HG03354 (cell line): Measurements from ENCODE around the gene CHCHD10.

Experiments
- ATAC-seq: cut with Tn5 transposase; IDR thresholded peaks from one replicate; pipeline ENCODE4 v1.9.1; 2021; ENCODE audit warnings: mild to moderate bottlenecking; ENCODE audit not compliant: unreplicated experiment, poor library complexity, severe bottlenecking

Gene CHCHD10

GRCh38 chr22:23789121-23789520 is 21.3 kb upstream of the CHCHD10 start:
- ATAC-seq, result no peak

- no peak for ATAC-seq
Measured at GRCh38 chr22:23787910-23788309, 20.1 kb upstream of the CHCHD10 start.

GRCh38 chr22:23787600-23787896 is 19.8 kb upstream of the CHCHD10 start:
- ATAC-seq, result peak; percentile 29

- ATAC-seq, result peak; percentile 75
Measured at GRCh38 chr22:23786752-23787599, 19.2 kb upstream of the CHCHD10 start, which contains the start of gene SMARCB1. TSS of gene SMARCB1 (plus strand) at chr22:23786966. CDS start at chr22:23787170, 204 bp downstream.

- no peak for ATAC-seq
Measured at GRCh38 chr22:23786261-23786710, 18.5 kb upstream of the CHCHD10 start.

GRCh38 chr22:23784215-23784732 is 16.5 kb upstream of the CHCHD10 start:
- ATAC-seq, result no peak

GRCh38 chr22:23783265-23784150 is 15.7 kb upstream of the CHCHD10 start:
- no peak for ATAC-seq

GRCh38 chr22:23782703-23783102 is 14.9 kb upstream of the CHCHD10 start:
- no peak for ATAC-seq

- ATAC-seq, result no peak
Measured at GRCh38 chr22:23782252-23782651, 14.5 kb upstream of the CHCHD10 start.

- no peak for ATAC-seq
Measured at GRCh38 chr22:23781511-23782183, 13.9 kb upstream of the CHCHD10 start.

- ATAC-seq, result no peak
Measured at GRCh38 chr22:23781065-23781464, 13.3 kb upstream of the CHCHD10 start.

- ATAC-seq, result no peak
Measured at GRCh38 chr22:23780146-23780748, 12.5 kb upstream of the CHCHD10 start.

GRCh38 chr22:23779731-23780130 is 12.0 kb upstream of the CHCHD10 start:
- ATAC-seq, result no peak

- ATAC-seq, result no peak
Measured at GRCh38 chr22:23779083-23779482, 11.3 kb upstream of the CHCHD10 start.

GRCh38 chr22:23778577-23778900 is 10.8 kb upstream of the CHCHD10 start:
- ATAC-seq, result no peak

- ATAC-seq, result no peak
Measured at GRCh38 chr22:23777776-23778576, 10.2 kb upstream of the CHCHD10 start.

- no peak for ATAC-seq
Measured at GRCh38 chr22:23775779-23776375, 8.1 kb upstream of the CHCHD10 start.

- no peak for ATAC-seq
Measured at GRCh38 chr22:23774922-23775436, 7.2 kb upstream of the CHCHD10 start.
